Neural cell (in vitro differentiated cells): Measurements from ENCODE around the gene ST8SIA6.

Source experiments
- EP300 ChIP-seq: fragments of 450-650 bp; conservative IDR thresholded peaks from 2 replicates; pipeline ENCODE4 v1.6.1; 2014; ENCODE audit warnings: antibody characterized with exemption, mild to moderate bottlenecking, moderate library complexity; ENCODE audit not compliant: poor library complexity, severe bottlenecking
- EZH2 ChIP-seq: fragments of 200-600, 300-800 bp; shearing (Covaris generic), sonication (generic); IDR thresholded peaks from 2 replicates; pipeline ENCODE4 v1.6.1; 2014; ENCODE audit warnings: antibody characterized with exemption, low read length, borderline replicate concordance, mild to moderate bottlenecking; ENCODE audit not compliant: insufficient read depth, poor library complexity, severe bottlenecking
- MXI1 ChIP-seq: fragments of 450-650 bp; conservative IDR thresholded peaks from 2 replicates; pipeline ENCODE4 v1.6.1; 2014; ENCODE audit warnings: antibody characterized with exemption, mild to moderate bottlenecking; ENCODE audit not compliant: poor library complexity, severe bottlenecking
- POLR2AphosphoS5 ChIP-seq: IDR thresholded peaks from 2 replicates; pipeline ENCODE4 v1.6.1; 2012
- RAD21 ChIP-seq: fragments of 450-650 bp; conservative IDR thresholded peaks from 2 replicates; pipeline ENCODE4 v1.6.1; 2014; ENCODE audit warnings: antibody characterized with exemption, mild to moderate bottlenecking, moderate library complexity
- TAF1 ChIP-seq: IDR thresholded peaks from 2 replicates; pipeline ENCODE4 v1.6.1; 2012; ENCODE audit warnings: low read depth
- TF ChIP-seq, protein P1 (sequence below): fragments of 450-650 bp; IDR thresholded peaks from 2 replicates; pipeline ENCODE4 v1.5.1; 2014; ENCODE audit warnings: antibody characterized with exemption, mild to moderate bottlenecking, moderate library complexity; ENCODE audit not compliant: poor library complexity, severe bottlenecking
- TF ChIP-seq, protein P2 (sequence below): IDR thresholded peaks from 2 replicates; pipeline ENCODE4 v1.6.1; 2012; ENCODE audit warnings: borderline replicate concordance

DNA sequence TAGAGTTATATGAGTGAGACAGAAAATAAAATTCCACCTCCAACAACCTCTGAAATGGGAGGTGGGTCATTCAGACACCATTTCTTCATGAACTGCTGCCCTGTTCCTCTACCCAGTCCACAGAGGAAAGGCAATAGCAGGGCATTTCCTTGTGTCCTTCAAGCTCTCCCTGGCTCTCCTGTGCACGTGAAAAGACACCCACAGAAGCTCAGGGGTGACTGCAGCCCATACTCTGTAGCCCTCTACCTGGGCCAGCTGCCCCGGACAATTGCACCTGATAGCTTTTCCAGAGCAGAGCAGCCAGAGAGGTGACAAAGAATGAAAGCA is 10.0 kb downstream of the ST8SIA6 start:
- TF ChIP-seq, protein P1, sequence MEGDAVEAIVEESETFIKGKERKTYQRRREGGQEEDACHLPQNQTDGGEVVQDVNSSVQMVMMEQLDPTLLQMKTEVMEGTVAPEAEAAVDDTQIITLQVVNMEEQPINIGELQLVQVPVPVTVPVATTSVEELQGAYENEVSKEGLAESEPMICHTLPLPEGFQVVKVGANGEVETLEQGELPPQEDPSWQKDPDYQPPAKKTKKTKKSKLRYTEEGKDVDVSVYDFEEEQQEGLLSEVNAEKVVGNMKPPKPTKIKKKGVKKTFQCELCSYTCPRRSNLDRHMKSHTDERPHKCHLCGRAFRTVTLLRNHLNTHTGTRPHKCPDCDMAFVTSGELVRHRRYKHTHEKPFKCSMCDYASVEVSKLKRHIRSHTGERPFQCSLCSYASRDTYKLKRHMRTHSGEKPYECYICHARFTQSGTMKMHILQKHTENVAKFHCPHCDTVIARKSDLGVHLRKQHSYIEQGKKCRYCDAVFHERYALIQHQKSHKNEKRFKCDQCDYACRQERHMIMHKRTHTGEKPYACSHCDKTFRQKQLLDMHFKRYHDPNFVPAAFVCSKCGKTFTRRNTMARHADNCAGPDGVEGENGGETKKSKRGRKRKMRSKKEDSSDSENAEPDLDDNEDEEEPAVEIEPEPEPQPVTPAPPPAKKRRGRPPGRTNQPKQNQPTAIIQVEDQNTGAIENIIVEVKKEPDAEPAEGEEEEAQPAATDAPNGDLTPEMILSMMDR = no peak
- TF ChIP-seq, protein P2, sequence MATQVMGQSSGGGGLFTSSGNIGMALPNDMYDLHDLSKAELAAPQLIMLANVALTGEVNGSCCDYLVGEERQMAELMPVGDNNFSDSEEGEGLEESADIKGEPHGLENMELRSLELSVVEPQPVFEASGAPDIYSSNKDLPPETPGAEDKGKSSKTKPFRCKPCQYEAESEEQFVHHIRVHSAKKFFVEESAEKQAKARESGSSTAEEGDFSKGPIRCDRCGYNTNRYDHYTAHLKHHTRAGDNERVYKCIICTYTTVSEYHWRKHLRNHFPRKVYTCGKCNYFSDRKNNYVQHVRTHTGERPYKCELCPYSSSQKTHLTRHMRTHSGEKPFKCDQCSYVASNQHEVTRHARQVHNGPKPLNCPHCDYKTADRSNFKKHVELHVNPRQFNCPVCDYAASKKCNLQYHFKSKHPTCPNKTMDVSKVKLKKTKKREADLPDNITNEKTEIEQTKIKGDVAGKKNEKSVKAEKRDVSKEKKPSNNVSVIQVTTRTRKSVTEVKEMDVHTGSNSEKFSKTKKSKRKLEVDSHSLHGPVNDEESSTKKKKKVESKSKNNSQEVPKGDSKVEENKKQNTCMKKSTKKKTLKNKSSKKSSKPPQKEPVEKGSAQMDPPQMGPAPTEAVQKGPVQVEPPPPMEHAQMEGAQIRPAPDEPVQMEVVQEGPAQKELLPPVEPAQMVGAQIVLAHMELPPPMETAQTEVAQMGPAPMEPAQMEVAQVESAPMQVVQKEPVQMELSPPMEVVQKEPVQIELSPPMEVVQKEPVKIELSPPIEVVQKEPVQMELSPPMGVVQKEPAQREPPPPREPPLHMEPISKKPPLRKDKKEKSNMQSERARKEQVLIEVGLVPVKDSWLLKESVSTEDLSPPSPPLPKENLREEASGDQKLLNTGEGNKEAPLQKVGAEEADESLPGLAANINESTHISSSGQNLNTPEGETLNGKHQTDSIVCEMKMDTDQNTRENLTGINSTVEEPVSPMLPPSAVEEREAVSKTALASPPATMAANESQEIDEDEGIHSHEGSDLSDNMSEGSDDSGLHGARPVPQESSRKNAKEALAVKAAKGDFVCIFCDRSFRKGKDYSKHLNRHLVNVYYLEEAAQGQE = no peak
- no peak for TF ChIP-seq POLR2AphosphoS5
- TF ChIP-seq TAF1 = no peak
- no peak for TF ChIP-seq EZH2
- TF ChIP-seq MXI1 = no peak
- no peak for TF ChIP-seq RAD21
- no peak for TF ChIP-seq EP300
